ENCODE data around the gene GPC6.

The GPC6 gene

GRCh38 chr13:93228643-93228937, 2.0 kb downstream of the GPC6 start:
- H3K4me3 ChIP-seq (ENCODE audit: low read depth in 1 of 2, low read length in 2 of 2), result peak overlapping the region; percentile 52 to 59
- no peaks in the 10 kb centered on the region for H3K36me3 ChIP-seq (ENCODE audit: control insufficient read depth in 1 of 2, insufficient read depth in 2 of 2, low read length in 2 of 2)
- peaks cover 6 to 34% of the 10 kb centered on the region in 2 donors for H3K27me3 ChIP-seq (ENCODE audit: control insufficient read depth in 1 of 2, insufficient read depth in 2 of 2, low read length in 2 of 2)
- no peaks in the 10 kb centered on the region for H3K4me1 ChIP-seq (ENCODE audit: control insufficient read depth in 1 of 2, insufficient read depth in 2 of 2, low read length in 2 of 2)
- H3K27ac ChIP-seq (ENCODE audit: low read depth, low read length), result no peak overlapping the region
- H3K9me3 ChIP-seq (ENCODE audit: control insufficient read depth in 1 of 2, low read length in 2 of 2), result no peaks in the 10 kb centered on the region
- peak overlapping the region in 1 of 2 donors; percentile 6 for H3K9ac ChIP-seq (ENCODE audit: low read depth in 1 of 2, low read length in 2 of 2)

DNA sequence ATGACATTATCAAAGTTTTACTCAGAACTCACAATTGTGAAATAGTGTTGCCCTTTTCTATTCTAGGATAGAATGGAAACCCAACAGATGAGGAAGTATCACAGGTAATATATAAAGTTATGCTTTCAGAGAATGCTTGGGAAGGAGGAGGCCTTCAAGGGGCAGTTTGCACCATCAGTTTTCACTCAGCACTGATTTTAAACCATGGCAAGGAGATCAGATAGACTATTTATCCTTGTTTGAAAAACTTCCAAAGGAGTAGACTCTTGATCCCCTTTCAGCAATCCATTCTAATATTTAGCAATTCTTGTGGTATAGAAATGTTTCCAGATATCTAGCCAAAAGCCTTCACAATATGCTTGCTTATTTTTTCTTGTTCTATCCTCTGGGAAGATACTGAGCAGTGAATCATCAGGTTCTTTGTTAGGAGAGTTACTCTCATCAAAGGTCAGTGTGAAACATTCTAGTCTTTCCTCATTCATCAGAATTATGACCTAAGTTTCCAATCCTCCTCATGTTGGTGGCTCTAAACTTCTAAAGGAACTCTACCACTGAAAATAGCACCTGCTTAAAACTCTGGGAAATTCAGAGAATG, 3.8 kb downstream of the GPC6 start:
- H3K9ac ChIP-seq (ENCODE audit: low read depth in 1 of 2, low read length in 2 of 2), result no peak overlapping the region
- no peaks in the 10 kb centered on the region for H3K36me3 ChIP-seq (ENCODE audit: control insufficient read depth in 1 of 2, insufficient read depth in 2 of 2, low read length in 2 of 2)
- peaks cover 6 to 34% of the 10 kb centered on the region in 2 donors for H3K27me3 ChIP-seq (ENCODE audit: control insufficient read depth in 1 of 2, insufficient read depth in 2 of 2, low read length in 2 of 2)
- no peak overlapping the region for H3K27ac ChIP-seq (ENCODE audit: low read depth, low read length)
- no peak overlapping the region for H3K4me3 ChIP-seq (ENCODE audit: low read depth in 1 of 2, low read length in 2 of 2)
- H3K9me3 ChIP-seq (ENCODE audit: control insufficient read depth in 1 of 2, low read length in 2 of 2), result no peaks in the 10 kb centered on the region
- H3K4me1 ChIP-seq (ENCODE audit: control insufficient read depth in 1 of 2, insufficient read depth in 2 of 2, low read length in 2 of 2), result no peaks in the 10 kb centered on the region

DNA sequence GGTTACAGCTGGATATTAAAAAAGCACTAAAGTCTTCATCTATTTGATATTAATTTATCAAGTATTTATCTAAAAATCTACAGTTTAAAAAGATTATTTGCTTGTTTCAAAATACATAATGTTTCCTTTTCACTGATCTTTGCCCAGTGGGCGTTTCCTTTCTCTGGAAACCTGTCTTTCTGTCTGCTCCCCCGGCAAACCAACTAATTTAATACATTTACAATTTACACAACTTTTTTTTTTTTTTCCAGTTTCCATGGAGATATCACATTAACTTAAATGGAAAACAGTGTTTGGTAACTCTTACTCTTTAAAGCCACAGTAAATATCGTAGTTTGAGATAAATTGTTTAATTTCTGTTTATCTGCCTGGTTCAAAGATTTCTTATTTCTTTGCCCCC, 5.3 kb downstream of the GPC6 start:
- Histone ChIP-seq H3K9me3 (ENCODE audit: control insufficient read depth in 1 of 2, low read length in 2 of 2) (no peaks in the 10 kb centered on the region), H3K4me3 (ENCODE audit: low read depth in 1 of 2, low read length in 2 of 2) (no peak overlapping the region), H3K36me3 (ENCODE audit: control insufficient read depth in 1 of 2, insufficient read depth in 2 of 2, low read length in 2 of 2) (no peaks in the 10 kb centered on the region), H3K27me3 (ENCODE audit: control insufficient read depth in 1 of 2, insufficient read depth in 2 of 2, low read length in 2 of 2) (peaks cover 3 to 21% of the 10 kb centered on the region in 2 donors), H3K4me1 (ENCODE audit: control insufficient read depth in 1 of 2, insufficient read depth in 2 of 2, low read length in 2 of 2) (no peaks in the 10 kb centered on the region), H3K9ac (ENCODE audit: low read depth in 1 of 2, low read length in 2 of 2) (no peak overlapping the region), H3K27ac (ENCODE audit: low read depth, low read length) (no peak overlapping the region)

- peaks cover 7 to 9% of the 10 kb centered on the region in 2 donors for H3K9me3 ChIP-seq (ENCODE audit: control insufficient read depth in 1 of 2, low read length in 2 of 2)
- no peak overlapping the region for H3K27ac ChIP-seq (ENCODE audit: low read depth, low read length)
- no peaks in the 10 kb centered on the region for H3K36me3 ChIP-seq (ENCODE audit: control insufficient read depth in 1 of 2, insufficient read depth in 2 of 2, low read length in 2 of 2)
- H3K9ac ChIP-seq (ENCODE audit: low read depth in 1 of 2, low read length in 2 of 2), result no peak overlapping the region
- H3K27me3 ChIP-seq (ENCODE audit: control insufficient read depth in 1 of 2, insufficient read depth in 2 of 2, low read length in 2 of 2), result peaks cover 0 to 11% of the 10 kb centered on the region in 2 donors
- no peaks in the 10 kb centered on the region for H3K4me1 ChIP-seq (ENCODE audit: control insufficient read depth in 1 of 2, insufficient read depth in 2 of 2, low read length in 2 of 2)
- H3K4me3 ChIP-seq (ENCODE audit: low read depth in 1 of 2, low read length in 2 of 2), result no peak overlapping the region
These were observed 7.4 kb downstream of the GPC6 start for GRCh38 chr13:93233997-93234416.

DNA sequence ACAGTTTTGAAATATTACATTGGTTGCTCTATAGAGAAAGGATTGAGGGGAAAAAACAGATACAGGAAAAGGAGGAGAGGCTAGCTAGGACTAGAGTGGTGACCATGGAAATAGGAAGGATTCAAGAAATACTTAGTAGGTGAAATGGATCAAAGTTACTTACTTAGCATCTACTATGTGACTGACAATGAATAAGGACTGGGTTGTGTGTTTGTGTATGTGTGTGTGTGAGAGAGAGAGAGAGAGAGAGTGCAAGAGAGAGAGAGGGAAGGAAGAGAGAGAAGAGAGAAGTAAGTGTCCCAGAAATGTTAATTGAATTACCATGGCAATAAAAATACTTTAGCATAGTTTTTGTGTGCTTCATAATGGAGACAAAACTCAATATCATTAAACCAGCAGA, 7.9 kb downstream of the GPC6 start:
- Histone ChIP-seq H3K27me3 (ENCODE audit: control insufficient read depth in 1 of 2, insufficient read depth in 2 of 2, low read length in 2 of 2) (peaks cover 0 to 7% of the 10 kb centered on the region in 2 donors), H3K9ac (ENCODE audit: low read depth in 1 of 2, low read length in 2 of 2) (no peak overlapping the region), H3K4me3 (ENCODE audit: low read depth in 1 of 2, low read length in 2 of 2) (no peak overlapping the region), H3K4me1 (ENCODE audit: control insufficient read depth in 1 of 2, insufficient read depth in 2 of 2, low read length in 2 of 2) (no peaks in the 10 kb centered on the region), H3K27ac (ENCODE audit: low read depth, low read length) (no peak overlapping the region), H3K9me3 (ENCODE audit: control insufficient read depth in 1 of 2, low read length in 2 of 2) (peaks cover 7 to 13% of the 10 kb centered on the region in 2 donors), H3K36me3 (ENCODE audit: control insufficient read depth in 1 of 2, insufficient read depth in 2 of 2, low read length in 2 of 2) (no peaks in the 10 kb centered on the region)

DNA sequence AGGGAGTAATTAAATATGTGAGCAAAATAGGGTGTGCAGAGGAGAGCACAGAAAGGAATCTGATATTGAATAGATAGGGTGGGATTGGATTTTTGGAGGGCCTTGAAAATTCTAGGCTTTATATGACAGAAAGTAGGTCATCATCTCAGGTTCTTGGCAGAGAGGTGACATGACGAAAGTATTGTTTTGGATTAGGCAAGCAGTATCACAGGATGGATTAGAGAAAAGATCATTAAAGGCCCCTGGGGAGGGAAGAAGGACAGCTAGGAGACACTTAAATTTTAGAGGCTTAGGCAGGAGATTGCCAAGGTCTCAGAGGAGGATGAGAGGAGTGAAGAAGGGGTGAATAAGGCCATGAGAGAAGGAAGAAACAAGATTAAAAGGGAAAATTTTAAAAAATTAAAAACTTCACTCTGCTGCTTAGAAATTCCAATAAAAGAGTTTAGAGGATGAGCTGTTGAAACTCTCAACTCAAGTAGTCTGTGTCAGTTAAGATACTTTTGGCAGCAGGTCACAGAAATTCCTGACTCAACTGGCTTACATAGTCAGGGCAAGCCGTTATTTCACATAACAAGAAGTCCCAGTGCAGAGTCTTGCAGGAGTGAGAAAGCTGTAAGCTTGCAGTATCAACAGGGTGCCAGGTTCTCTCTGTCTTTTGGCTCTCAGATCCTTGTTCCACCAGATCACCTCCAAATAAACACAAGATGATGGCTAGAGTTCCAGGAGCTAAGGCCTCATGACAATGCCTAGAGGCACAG, 8.8 kb downstream of the GPC6 start:
- Histone ChIP-seq H3K4me3 (ENCODE audit: low read depth in 1 of 2, low read length in 2 of 2) (no peak overlapping the region), H3K9ac (ENCODE audit: low read depth in 1 of 2, low read length in 2 of 2) (no peak overlapping the region), H3K27ac (ENCODE audit: low read depth, low read length) (no peak overlapping the region), H3K4me1 (ENCODE audit: control insufficient read depth in 1 of 2, insufficient read depth in 2 of 2, low read length in 2 of 2) (no peaks in the 10 kb centered on the region), H3K27me3 (ENCODE audit: control insufficient read depth in 1 of 2, insufficient read depth in 2 of 2, low read length in 2 of 2) (peaks cover 0 to 3% of the 10 kb centered on the region in 2 donors), H3K9me3 (ENCODE audit: control insufficient read depth in 1 of 2, low read length in 2 of 2) (peaks cover 7 to 13% of the 10 kb centered on the region in 2 donors), H3K36me3 (ENCODE audit: control insufficient read depth in 1 of 2, insufficient read depth in 2 of 2, low read length in 2 of 2) (no peaks in the 10 kb centered on the region)

- Histone ChIP-seq H3K4me1 (ENCODE audit: control insufficient read depth in 1 of 2, insufficient read depth in 2 of 2, low read length in 2 of 2) (no peaks in the 10 kb centered on the region), H3K27ac (ENCODE audit: low read depth, low read length) (no peak overlapping the region), H3K36me3 (ENCODE audit: control insufficient read depth in 1 of 2, insufficient read depth in 2 of 2, low read length in 2 of 2) (no peaks in the 10 kb centered on the region), H3K9me3 (ENCODE audit: control insufficient read depth in 1 of 2, low read length in 2 of 2) (peaks cover 7 to 13% of the 10 kb centered on the region in 2 donors), H3K4me3 (ENCODE audit: low read depth in 1 of 2, low read length in 2 of 2) (no peak overlapping the region), H3K9ac (ENCODE audit: low read depth in 1 of 2, low read length in 2 of 2) (no peak overlapping the region), H3K27me3 (ENCODE audit: control insufficient read depth in 1 of 2, insufficient read depth in 2 of 2, low read length in 2 of 2) (no peaks in the 10 kb centered on the region)
These were observed 12.1 kb downstream of the GPC6 start for GRCh38 chr13:93238711-93239110.

- H3K4me1 ChIP-seq (ENCODE audit: control insufficient read depth in 1 of 2, insufficient read depth in 2 of 2, low read length in 2 of 2), result no peaks in the 10 kb centered on the region
- peaks cover 2 to 9% of the 10 kb centered on the region in 2 donors for H3K9me3 ChIP-seq (ENCODE audit: control insufficient read depth in 1 of 2, low read length in 2 of 2)
- H3K27ac ChIP-seq (ENCODE audit: low read depth, low read length), result no peak overlapping the region
- no peaks in the 10 kb centered on the region for H3K36me3 ChIP-seq (ENCODE audit: control insufficient read depth in 1 of 2, insufficient read depth in 2 of 2, low read length in 2 of 2)
- H3K27me3 ChIP-seq (ENCODE audit: control insufficient read depth in 1 of 2, insufficient read depth in 2 of 2, low read length in 2 of 2), result no peaks in the 10 kb centered on the region
- no peak overlapping the region for H3K4me3 ChIP-seq (ENCODE audit: low read depth in 1 of 2, low read length in 2 of 2)
- no peak overlapping the region for H3K9ac ChIP-seq (ENCODE audit: low read depth in 1 of 2, low read length in 2 of 2)
These were observed 16.9 kb downstream of the GPC6 start for GRCh38 chr13:93243375-93244063.

DNA sequence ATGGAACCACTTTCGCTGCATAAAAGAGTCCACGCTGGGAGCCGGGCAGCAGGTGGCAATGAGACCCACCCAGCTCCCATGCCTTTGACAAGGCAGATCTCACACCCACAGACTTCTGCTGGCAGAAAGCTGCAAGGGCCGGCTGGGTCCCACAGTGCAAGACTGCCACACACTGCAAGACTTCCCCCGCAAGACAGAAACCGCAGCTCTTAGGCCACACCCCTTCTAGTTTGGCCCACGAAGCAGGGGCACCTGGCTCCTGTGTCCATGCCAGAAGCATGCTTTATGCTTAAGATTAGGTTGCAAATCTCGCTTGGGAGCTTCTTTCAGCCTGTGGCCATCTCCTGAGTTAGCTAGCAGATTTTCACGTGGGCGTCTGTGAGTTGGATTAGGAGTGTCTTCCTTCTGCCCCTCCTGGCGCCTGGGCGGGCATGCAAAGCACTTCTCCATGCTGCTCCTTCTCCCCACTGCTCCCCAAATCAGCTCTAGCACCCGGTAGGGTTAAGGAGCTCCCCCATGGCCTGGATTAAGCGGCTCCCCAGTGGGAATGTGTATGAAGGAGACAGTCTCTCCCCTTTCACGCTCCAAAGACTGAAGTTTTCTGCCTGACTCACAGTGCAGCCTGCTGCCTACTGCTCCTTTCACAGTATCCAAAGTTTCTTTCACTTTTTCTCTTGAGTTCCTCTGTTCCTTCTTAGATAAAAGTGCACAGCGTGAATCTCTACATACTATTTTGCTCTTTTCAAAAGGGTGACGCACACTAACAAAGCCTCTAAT, 17.7 kb downstream of the GPC6 start:
- H3K9ac ChIP-seq (ENCODE audit: low read depth in 1 of 2, low read length in 2 of 2), result peak overlapping the region in 1 of 2 donors; percentile 19
- no peaks in the 10 kb centered on the region for H3K27me3 ChIP-seq (ENCODE audit: control insufficient read depth in 1 of 2, insufficient read depth in 2 of 2, low read length in 2 of 2)
- H3K9me3 ChIP-seq (ENCODE audit: control insufficient read depth in 1 of 2, low read length in 2 of 2), result peaks cover 0 to under 1% of the 10 kb centered on the region in 2 donors
- H3K4me3 ChIP-seq (ENCODE audit: low read depth in 1 of 2, low read length in 2 of 2), result peak overlapping the region; percentile 1 to 71
- no peaks in the 10 kb centered on the region for H3K4me1 ChIP-seq (ENCODE audit: control insufficient read depth in 1 of 2, insufficient read depth in 2 of 2, low read length in 2 of 2)
- H3K27ac ChIP-seq (ENCODE audit: low read depth, low read length), result no peak overlapping the region
- H3K36me3 ChIP-seq (ENCODE audit: control insufficient read depth in 1 of 2, insufficient read depth in 2 of 2, low read length in 2 of 2), result no peaks in the 10 kb centered on the region

DNA sequence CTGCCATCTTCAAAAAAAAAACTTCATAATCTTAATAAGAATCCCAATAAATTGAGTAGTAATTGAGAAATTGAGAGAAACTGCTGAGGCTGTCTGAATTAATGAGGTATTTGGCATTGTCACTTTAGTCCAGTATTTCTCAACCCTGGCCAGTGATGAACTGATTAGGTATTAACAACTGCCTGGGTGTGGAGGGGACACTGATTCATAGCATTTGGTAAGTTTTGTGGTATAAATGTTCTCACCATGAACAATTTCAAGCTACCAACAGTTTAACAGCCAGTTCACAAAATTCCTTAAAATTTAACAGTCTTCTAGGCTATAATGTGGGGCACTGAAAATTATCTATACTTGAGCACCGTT, 18.3 kb downstream of the GPC6 start:
- Histone ChIP-seq H3K27me3 (ENCODE audit: control insufficient read depth in 1 of 2, insufficient read depth in 2 of 2, low read length in 2 of 2) (no peaks in the 10 kb centered on the region), H3K9ac (ENCODE audit: low read depth in 1 of 2, low read length in 2 of 2) (no peak overlapping the region), H3K9me3 (ENCODE audit: control insufficient read depth in 1 of 2, low read length in 2 of 2) (no peaks in the 10 kb centered on the region), H3K4me1 (ENCODE audit: control insufficient read depth in 1 of 2, insufficient read depth in 2 of 2, low read length in 2 of 2) (no peaks in the 10 kb centered on the region), H3K4me3 (ENCODE audit: low read depth in 1 of 2, low read length in 2 of 2) (peak overlapping the region in 1 of 2 donors; percentile 71), H3K36me3 (ENCODE audit: control insufficient read depth in 1 of 2, insufficient read depth in 2 of 2, low read length in 2 of 2) (no peaks in the 10 kb centered on the region), H3K27ac (ENCODE audit: low read depth, low read length) (no peak overlapping the region)

All from duodenal mucosa (tissue), 2 donors.